ENCODE measurements around the gene RNF40. TPM values are rescaled to one million over a fixed set of nuclear protein-coding genes. Genes with fewer than 3 reads are reported as not detected.
A peak's percentile ranks its signal among the peaks of the same experiment; 100 is the strongest.

RNF40 gene
- total RNA-seq, 1 experiment from 2014 or later, result 85.0 TPM

DNA sequence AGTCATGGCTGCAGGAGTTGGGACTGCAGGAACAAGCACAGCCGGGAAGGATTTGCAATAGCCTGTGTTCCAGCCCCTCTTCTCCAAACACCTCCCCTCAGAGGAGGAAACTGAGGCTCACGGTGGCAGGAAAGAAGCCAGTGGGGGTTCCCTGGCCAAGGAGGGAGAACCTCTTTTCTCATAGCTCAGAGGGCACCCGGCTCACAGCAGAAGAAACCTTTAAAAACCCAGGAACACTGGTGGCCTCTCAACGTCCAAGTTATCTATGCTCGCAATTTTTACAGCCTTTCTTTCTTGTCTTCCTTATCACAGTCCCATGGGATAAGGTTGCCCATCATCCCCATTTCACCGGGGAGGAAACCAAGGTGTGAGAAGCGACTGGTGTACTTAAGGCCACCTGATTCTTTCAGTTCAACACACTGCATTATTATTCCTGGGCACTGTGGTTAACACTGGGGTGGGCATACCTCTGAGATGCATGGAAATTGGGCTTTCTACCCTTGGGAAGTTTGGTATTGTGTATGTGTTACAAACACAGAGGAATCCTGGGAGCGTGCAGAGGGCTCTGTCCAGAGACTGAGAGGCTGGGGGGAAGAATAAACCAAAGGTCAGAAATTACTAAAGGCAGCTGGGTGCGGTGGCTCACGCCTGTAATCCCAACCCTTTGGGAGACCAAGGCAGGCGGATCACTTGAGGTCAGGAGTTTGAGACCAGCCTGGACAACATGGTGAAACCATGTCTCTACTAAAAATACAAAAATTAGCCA, 25.7 kb downstream of the RNF40 start:
- DNase-seq (ENCODE audit: unreplicated experiment), result no peak
- CTCF ChIA-PET, result interaction anchor here (1.0 kb wide), 1 partner anchor 18 kb away, joined by 4 read pairs; no protein-coding TSS in a partner anchor
- H3K4me3 Mint-ChIP-seq (ENCODE audit: unreplicated experiment), result peak overlapping the region; percentile 84
- peaks cover 10% of the 10 kb centered on the region for H3K4me1 Mint-ChIP-seq (ENCODE audit: insufficient read depth, unreplicated experiment)
- H3K27me3 Mint-ChIP-seq (ENCODE audit: insufficient read depth, unreplicated experiment), result no peaks in the 10 kb centered on the region
- peak overlapping the region; percentile 81 for H3K27ac Mint-ChIP-seq (ENCODE audit: low read depth, unreplicated experiment)
- intact Hi-C loops (cut with micrococcal nuclease), result loop anchor here (1.0 to 10.0 kb wide), 2 partner anchors 18 to 157 kb away; partner anchors contain the start of gene ORAI3
- H3K9me3 Mint-ChIP-seq (ENCODE audit: unreplicated experiment), result no peaks in the 10 kb centered on the region
- POLR2A ChIA-PET, result interaction anchor here (0.6 to 5.2 kb wide), 6 partner anchors 13 to 87 kb away, joined by 3 to 123 read pairs (median 8); partner anchors contain the start of gene PHKG2
- peaks cover 28% of the 10 kb centered on the region for H3K36me3 Mint-ChIP-seq (ENCODE audit: insufficient read depth, unreplicated experiment)
- no TSS peak for BruUV-seq (replicated peaks)
- TF ChIP-seq, protein P1, sequence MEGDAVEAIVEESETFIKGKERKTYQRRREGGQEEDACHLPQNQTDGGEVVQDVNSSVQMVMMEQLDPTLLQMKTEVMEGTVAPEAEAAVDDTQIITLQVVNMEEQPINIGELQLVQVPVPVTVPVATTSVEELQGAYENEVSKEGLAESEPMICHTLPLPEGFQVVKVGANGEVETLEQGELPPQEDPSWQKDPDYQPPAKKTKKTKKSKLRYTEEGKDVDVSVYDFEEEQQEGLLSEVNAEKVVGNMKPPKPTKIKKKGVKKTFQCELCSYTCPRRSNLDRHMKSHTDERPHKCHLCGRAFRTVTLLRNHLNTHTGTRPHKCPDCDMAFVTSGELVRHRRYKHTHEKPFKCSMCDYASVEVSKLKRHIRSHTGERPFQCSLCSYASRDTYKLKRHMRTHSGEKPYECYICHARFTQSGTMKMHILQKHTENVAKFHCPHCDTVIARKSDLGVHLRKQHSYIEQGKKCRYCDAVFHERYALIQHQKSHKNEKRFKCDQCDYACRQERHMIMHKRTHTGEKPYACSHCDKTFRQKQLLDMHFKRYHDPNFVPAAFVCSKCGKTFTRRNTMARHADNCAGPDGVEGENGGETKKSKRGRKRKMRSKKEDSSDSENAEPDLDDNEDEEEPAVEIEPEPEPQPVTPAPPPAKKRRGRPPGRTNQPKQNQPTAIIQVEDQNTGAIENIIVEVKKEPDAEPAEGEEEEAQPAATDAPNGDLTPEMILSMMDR (IDR thresholded peaks at IDR 0.05; ENCODE audit: unreplicated experiment), result no peak

DNA sequence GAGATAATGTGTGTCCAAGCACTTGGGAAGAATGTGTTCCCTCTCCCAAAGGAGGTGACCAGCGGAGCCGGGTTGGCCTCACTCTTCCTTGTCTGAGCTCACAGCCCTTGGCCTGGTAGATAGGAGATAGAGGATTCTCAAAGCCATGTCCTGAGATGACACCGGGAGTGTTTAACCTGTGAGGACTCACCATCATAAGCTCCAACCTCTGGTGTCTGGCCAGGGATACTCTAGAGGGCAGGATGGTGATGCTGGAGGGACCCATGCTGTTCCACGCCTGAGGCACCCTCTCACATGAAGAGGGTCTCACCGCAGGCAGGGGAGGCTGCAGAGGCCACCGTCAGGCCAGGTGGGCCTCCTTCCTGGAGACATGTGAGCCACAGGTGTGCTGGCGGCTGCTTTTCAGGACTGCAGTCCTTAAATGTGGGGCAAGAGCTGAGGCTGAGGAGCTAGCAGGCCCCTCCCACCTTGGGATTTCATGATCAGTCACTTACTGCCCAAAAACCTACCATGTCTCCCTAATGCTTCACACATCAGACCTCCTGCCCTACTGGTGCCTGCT, 31.5 kb downstream of the RNF40 start:
- TF ChIP-seq, protein P1 (IDR thresholded peaks at IDR 0.05; ENCODE audit: unreplicated experiment), result no peak
- H3K27ac Mint-ChIP-seq (ENCODE audit: low read depth, unreplicated experiment), result no peak overlapping the region
- ChIA-PET CTCF (interaction anchor here (0.8 to 4.8 kb wide), 2 partner anchors 20 to 52 kb away, joined by 3 to 17 read pairs; no protein-coding TSS in a partner anchor), POLR2A (interaction anchor here (0.7 to 6.6 kb wide), 3 partner anchors 10 to 45 kb away, joined by 3 to 45 read pairs (median 3); partner anchors contain the start of gene PHKG2)
- H3K4me1 Mint-ChIP-seq (ENCODE audit: insufficient read depth, unreplicated experiment), result peaks cover 7% of the 10 kb centered on the region
- BruUV-seq (replicated peaks), result no TSS peak
- intact Hi-C loops (cut with micrococcal nuclease), result no loop called here
- H3K9me3 Mint-ChIP-seq (ENCODE audit: unreplicated experiment), result no peaks in the 10 kb centered on the region
- H3K27me3 Mint-ChIP-seq (ENCODE audit: insufficient read depth, unreplicated experiment), result no peaks in the 10 kb centered on the region
- H3K4me3 Mint-ChIP-seq (ENCODE audit: unreplicated experiment), result no peak overlapping the region
- no peak for DNase-seq (ENCODE audit: unreplicated experiment)
- H3K36me3 Mint-ChIP-seq (ENCODE audit: insufficient read depth, unreplicated experiment), result peaks cover 8% of the 10 kb centered on the region

DNA sequence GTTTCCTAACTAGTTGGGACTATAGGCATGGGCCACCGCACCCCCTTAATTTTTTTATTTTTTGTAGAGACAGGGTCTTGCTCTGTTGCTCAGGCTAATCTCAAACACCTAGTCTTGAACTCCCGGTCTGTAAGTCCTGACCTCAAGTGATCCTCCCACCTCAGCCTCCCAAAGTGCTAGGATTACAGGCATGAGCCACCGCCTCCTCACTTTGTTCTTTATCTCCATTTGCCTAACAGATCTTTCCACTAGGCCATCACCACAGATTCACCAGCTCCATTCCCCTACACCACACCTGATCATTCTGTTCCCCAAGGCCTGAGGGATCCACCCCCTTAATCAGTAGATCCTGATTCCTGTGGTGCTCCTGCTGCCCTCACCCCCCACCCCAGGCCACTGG, 32.5 kb downstream of the RNF40 start:
- Mint-ChIP-seq H3K36me3 (ENCODE audit: insufficient read depth, unreplicated experiment) (peaks cover 7% of the 10 kb centered on the region), H3K27ac (ENCODE audit: low read depth, unreplicated experiment) (no peak overlapping the region), H3K27me3 (ENCODE audit: insufficient read depth, unreplicated experiment) (no peaks in the 10 kb centered on the region), H3K9me3 (ENCODE audit: unreplicated experiment) (no peaks in the 10 kb centered on the region), H3K4me3 (ENCODE audit: unreplicated experiment) (no peak overlapping the region), H3K4me1 (ENCODE audit: insufficient read depth, unreplicated experiment) (peaks cover 7% of the 10 kb centered on the region)
- intact Hi-C loops (cut with micrococcal nuclease), result no loop called here
- TF ChIP-seq, protein P1 (IDR thresholded peaks at IDR 0.05; ENCODE audit: unreplicated experiment), result no peak
- DNase-seq (ENCODE audit: unreplicated experiment), result no peak
- ChIA-PET CTCF (interaction anchor here (4.8 kb wide), 1 partner anchor 19 kb away, joined by 17 read pairs; no protein-coding TSS in a partner anchor), POLR2A (interaction anchor here (6.6 kb wide), 1 partner anchor 12 kb away, joined by 45 read pairs; no protein-coding TSS in a partner anchor)
- no TSS peak for BruUV-seq (replicated peaks)

DNA sequence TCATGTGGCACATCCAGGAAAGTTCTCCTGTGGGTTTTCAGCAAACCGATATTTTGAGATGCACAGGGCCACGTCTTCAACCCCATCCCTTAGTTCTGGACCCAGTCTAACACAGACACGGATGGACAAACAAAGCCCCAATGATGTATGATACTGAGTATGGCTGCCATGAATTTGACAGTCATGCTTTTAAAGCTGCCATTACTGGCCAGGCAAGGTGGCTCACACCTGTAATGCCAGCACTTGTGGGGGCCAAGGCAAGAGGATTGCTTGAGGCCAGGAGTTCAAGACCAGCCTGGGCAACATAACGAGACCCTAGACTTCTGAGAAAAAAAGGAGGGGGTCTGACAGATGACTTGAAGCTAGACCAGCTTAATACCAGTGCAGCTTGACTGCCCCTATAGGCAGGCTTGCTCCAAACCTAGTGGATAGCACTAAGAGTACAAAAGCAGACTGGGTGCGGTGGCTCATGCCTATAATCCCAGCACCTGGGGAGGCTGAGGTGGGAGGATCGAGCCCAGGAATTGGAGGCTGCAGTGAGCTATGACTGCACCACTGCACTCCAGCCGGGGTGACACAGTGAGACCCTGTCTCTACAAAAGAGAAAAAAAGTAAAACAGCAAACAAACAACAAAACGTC, 35.7 kb downstream of the RNF40 start:
- DNase-seq (ENCODE audit: unreplicated experiment), result no peak

More for the DNA sequence above, 35.7 kb downstream of the RNF40 start:
- intact Hi-C loops (cut with micrococcal nuclease), result no loop called here
- ChIA-PET POLR2A (interaction anchor here (0.9 to 6.6 kb wide), 2 partner anchors 9 to 77 kb away, joined by 3 to 45 read pairs; no protein-coding TSS in a partner anchor), CTCF (interaction anchor here (0.6 to 1.3 kb wide), 5 partner anchors 8 to 89 kb away, joined by 3 to 5 read pairs (median 4); no protein-coding TSS in a partner anchor)
- no peaks in the 10 kb centered on the region for H3K36me3 Mint-ChIP-seq (ENCODE audit: insufficient read depth, unreplicated experiment)
- no peaks in the 10 kb centered on the region for H3K9me3 Mint-ChIP-seq (ENCODE audit: unreplicated experiment)
- no TSS peak for BruUV-seq (replicated peaks)
- H3K27me3 Mint-ChIP-seq (ENCODE audit: insufficient read depth, unreplicated experiment), result no peaks in the 10 kb centered on the region
- TF ChIP-seq, protein P1 (IDR thresholded peaks at IDR 0.05; ENCODE audit: unreplicated experiment), result no peak
- H3K4me1 Mint-ChIP-seq (ENCODE audit: insufficient read depth, unreplicated experiment), result peaks cover 7% of the 10 kb centered on the region
- no peak overlapping the region for H3K4me3 Mint-ChIP-seq (ENCODE audit: unreplicated experiment)
- no peak overlapping the region for H3K27ac Mint-ChIP-seq (ENCODE audit: low read depth, unreplicated experiment)

Measured in MCF 10A (cell line).